Esophagus (tissue), 2 donors: Measurements from ENCODE around the gene PHACTR2. TPM values are rescaled to one million over a fixed set of nuclear protein-coding genes. Genes with fewer than 3 reads are reported as not detected.
"Not testable (repeated sequence)": the region's sequence is repeated elsewhere in the genome, so short reads cannot be mapped to it uniquely, and the experiment has no call there.

Experiments used
- H3K27ac ChIP-seq, 2 donors: one replicate each; pipeline ENCODE4 v1.5.1; 2013; ENCODE audit warnings: low read depth in 2 of 2, mild to moderate bottlenecking in 2 of 2, inconsistent platforms in 1 of 2, low read length in 1 of 2, moderate library complexity in 1 of 2
- H3K27me3 ChIP-seq, 2 donors: one replicate each; pipeline ENCODE4 v1.6.1; 2013; ENCODE audit warnings: low read length in 2 of 2, control low read depth in 1 of 2, mild to moderate bottlenecking in 1 of 2; ENCODE audit not compliant: insufficient read depth in 2 of 2, control insufficient read depth in 1 of 2
- H3K36me3 ChIP-seq, 2 donors: one replicate each; pipeline ENCODE4 v1.6.1; 2013; ENCODE audit warnings: low read length in 1 of 2; ENCODE audit not compliant: control insufficient read depth in 2 of 2, insufficient read depth in 2 of 2
- H3K4me1 ChIP-seq, 2 donors: one replicate each; pipeline ENCODE4 v1.6.1; 2013; ENCODE audit warnings: low read length in 1 of 2; ENCODE audit not compliant: control insufficient read depth in 2 of 2, insufficient read depth in 2 of 2
- H3K4me3 ChIP-seq, 2 donors: one replicate each; pipeline ENCODE4 v1.5.1; 2013; ENCODE audit warnings: low read length in 2 of 2, mild to moderate bottlenecking in 2 of 2, low read depth in 1 of 2, moderate library complexity in 1 of 2
- H3K9me3 ChIP-seq, 2 donors: one replicate each; pipeline ENCODE4 v1.6.1; 2013; ENCODE audit warnings: mild to moderate bottlenecking in 2 of 2, low read depth in 1 of 2, low read length in 1 of 2, moderate library complexity in 1 of 2; ENCODE audit not compliant: control insufficient read depth in 2 of 2, insufficient read depth in 1 of 2
- WGBS, 2 donors: extraction: QIAGEN DNeasy Blood & Tissue Kit; methylation state at CpG; one replicate each; pipeline ENCODE4 v1.1.7; 2013; 5-methylcytosine and 5-hydroxymethylcytosine counted together
- polyA plus RNA-seq, 2 donors: library from polyadenylated mRNA; stranded (reverse); fragments of 200-250 nt; gene quantifications; one replicate each; pipeline ENCODE4 v1.2.3, GENCODE V29; 2013
- donor health status: healthy with polysubstance abuse.
- donor health status: Bipolar disorder and iron deficiency.

PHACTR2 gene
- polyA plus RNA-seq, 2 donors = 12.3 to 13.2 TPM

- H3K27ac ChIP-seq = no peak overlapping the region
- no peak overlapping the region for H3K4me3 ChIP-seq
- H3K36me3 ChIP-seq = peaks cover 0 to 2% of the 10 kb centered on the region in 2 donors
- H3K27me3 ChIP-seq = no peaks in the 10 kb centered on the region
- H3K4me1 ChIP-seq = no peaks in the 10 kb centered on the region
- WGBS, 2 donors = 88 to 93% methylated on average over 1 of the region's 1 CpG
- no peaks in the 10 kb centered on the region for H3K9me3 ChIP-seq
These were observed 49.3 kb downstream of the PHACTR2 start for GRCh38 chr6:143727035-143727434.

DNA sequence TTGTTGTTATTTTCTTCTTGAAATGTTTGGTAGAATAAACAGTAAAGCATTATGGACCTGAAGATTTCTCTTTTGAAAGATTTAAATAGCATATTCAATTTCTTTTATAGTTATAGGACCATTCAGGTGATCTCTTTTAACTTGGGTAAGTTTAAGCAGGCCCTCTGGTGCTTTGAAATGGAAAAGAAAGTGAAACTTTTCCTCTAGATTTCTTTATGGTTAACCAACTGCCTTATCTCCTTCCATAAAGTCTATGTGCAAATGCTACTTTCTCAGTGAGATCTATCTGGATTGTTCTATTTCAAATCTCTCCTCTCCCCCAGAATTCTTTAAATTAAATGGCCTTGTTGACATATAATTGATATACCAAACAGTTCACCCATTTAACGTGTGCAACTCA is 54.0 kb downstream of the PHACTR2 start:
- Histone ChIP-seq H3K4me3 (no peak overlapping the region), H3K27ac (no peak overlapping the region), H3K27me3 (no peaks in the 10 kb centered on the region), H3K4me1 (no peaks in the 10 kb centered on the region), H3K9me3 (no peaks in the 10 kb centered on the region), H3K36me3 (no peaks in the 10 kb centered on the region)
- 86 to 90% methylated on average over 1 of the region's 1 CpG for WGBS, 2 donors

DNA sequence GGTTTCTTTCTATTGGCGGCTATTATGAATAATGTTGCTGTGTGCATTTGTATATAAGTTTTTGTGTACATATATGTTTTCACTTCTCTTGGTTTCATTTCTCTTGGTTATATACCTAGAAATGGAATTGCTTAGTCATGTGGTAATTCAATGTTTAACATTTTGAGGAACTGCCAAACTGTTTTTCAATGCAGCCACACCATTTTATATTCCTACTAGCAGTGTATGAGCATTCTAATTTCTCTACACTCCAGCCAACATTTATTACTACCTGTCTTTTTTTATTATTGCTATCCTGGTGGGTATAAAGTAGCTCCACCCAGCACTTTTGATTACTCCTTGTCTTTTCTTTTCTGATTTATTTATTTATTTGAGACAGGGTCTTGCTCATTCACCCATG is 54.8 kb downstream of the PHACTR2 start:
- Histone ChIP-seq H3K4me3 (no peak overlapping the region), H3K4me1 (no peaks in the 10 kb centered on the region), H3K27ac (no peak overlapping the region), H3K36me3 (no peaks in the 10 kb centered on the region), H3K9me3 (no peaks in the 10 kb centered on the region), H3K27me3 (no peaks in the 10 kb centered on the region)
- 98 to 100% methylated on average over 1 of the region's 1 CpG for WGBS, 2 donors

GRCh38 chr6:143733510-143733909 is 55.7 kb downstream of the PHACTR2 start:
- Histone ChIP-seq H3K27ac (no peak overlapping the region), H3K36me3 (no peaks in the 10 kb centered on the region), H3K4me3 (no peak overlapping the region), H3K27me3 (no peaks in the 10 kb centered on the region), H3K4me1 (no peaks in the 10 kb centered on the region), H3K9me3 (no peaks in the 10 kb centered on the region)
- WGBS, 2 donors = 82 to 96% methylated on average over 1 of the region's 1 CpG

GRCh38 chr6:143734641-143735063 is 56.9 kb downstream of the PHACTR2 start:
- no peaks in the 10 kb centered on the region for H3K36me3 ChIP-seq
- H3K4me1 ChIP-seq = no peaks in the 10 kb centered on the region
- H3K27ac ChIP-seq = no peak overlapping the region
- WGBS, 2 donors = 22 to 38% methylated on average over 1 of the region's 1 CpG
- no peaks in the 10 kb centered on the region for H3K27me3 ChIP-seq
- no peaks in the 10 kb centered on the region for H3K9me3 ChIP-seq
- H3K4me3 ChIP-seq = no peak overlapping the region

DNA sequence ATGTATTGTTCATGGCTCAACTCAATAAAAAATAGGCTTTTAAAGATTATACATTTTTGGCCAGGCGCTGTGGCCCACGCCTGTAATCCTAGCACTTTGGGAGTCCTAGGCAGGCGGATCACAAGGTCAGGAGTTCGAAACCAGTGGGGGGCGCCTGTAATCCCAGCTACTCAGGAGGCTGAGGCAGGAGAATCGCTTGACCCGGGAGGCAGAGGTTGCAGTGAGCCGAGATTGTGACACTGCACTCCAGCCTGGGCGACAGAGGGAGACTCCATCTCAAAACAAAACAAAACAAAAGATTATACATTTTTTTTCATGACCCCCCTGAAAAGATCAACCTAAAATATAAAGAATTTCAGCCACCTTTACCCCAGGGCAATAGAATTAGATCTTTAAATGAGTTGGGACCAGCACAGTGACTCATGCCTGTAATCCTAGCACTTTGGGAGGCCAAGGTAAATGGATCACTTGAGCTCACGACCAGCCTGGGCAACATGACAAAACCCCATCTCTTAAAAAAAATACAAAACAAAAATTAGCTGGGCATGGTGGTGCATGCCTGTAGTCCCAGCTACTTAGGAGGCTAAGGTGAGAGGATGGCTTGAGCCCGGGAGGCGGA is 60.4 kb downstream of the PHACTR2 start:
- H3K9me3 ChIP-seq, H3K4me1 ChIP-seq, H3K4me3 ChIP-seq, H3K36me3 ChIP-seq, H3K27ac ChIP-seq, H3K27me3 ChIP-seq: not testable (repeated sequence)
- WGBS, 2 donors = 78 to 86% methylated on average over 12 of the region's 12 CpGs

- H3K27ac ChIP-seq = no peak overlapping the region
- H3K27me3 ChIP-seq = no peaks in the 10 kb centered on the region
- H3K9me3 ChIP-seq = no peaks in the 10 kb centered on the region
- H3K4me1 ChIP-seq = no peaks in the 10 kb centered on the region
- 93 to 94% methylated on average over 13 of the region's 13 CpGs for WGBS, 2 donors
- H3K36me3 ChIP-seq = no peaks in the 10 kb centered on the region
- no peak overlapping the region for H3K4me3 ChIP-seq
These were observed 61.6 kb downstream of the PHACTR2 start for GRCh38 chr6:143739341-143739851.

- Histone ChIP-seq H3K27me3 (no peaks in the 10 kb centered on the region), H3K36me3 (no peaks in the 10 kb centered on the region), H3K27ac (no peak overlapping the region), H3K4me3 (no peak overlapping the region), H3K9me3 (no peaks in the 10 kb centered on the region), H3K4me1 (peaks cover 3 to 4% of the 10 kb centered on the region in 2 donors)
- 96 to 100% methylated on average over 2 of the region's 2 CpGs for WGBS, 2 donors
These were observed 62.4 kb downstream of the PHACTR2 start for GRCh38 chr6:143740213-143740612.

DNA sequence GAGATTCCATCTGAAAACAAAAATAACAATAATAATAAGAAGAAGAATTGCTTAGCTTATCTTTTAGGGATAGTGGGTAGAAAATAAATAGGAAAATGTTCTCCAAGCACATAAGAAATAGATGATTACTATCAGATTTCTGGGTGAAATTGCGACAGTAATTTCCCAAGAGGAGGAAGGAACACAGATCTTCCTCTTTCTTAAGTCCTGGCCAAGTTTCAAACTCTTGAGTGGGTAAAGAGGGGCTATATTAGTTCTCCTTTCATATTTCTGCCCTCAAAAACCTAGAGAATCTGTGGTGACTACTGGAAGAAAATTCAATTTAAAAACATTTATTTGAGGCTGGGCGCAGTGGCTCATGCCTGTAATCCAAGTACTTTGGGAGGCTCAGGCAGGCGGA is 63.7 kb downstream of the PHACTR2 start:
- WGBS, 2 donors = 85 to 89% methylated on average over 3 of the region's 3 CpGs
- Histone ChIP-seq H3K27me3 (no peaks in the 10 kb centered on the region), H3K4me1 (peaks cover 4 to 6% of the 10 kb centered on the region in 2 donors), H3K9me3 (no peaks in the 10 kb centered on the region), H3K4me3 (no peak overlapping the region), H3K27ac (no peak overlapping the region), H3K36me3 (no peaks in the 10 kb centered on the region)
